GM21723 (cell line): ENCODE measurements around the gene GET4.

Source experiments
- ATAC-seq: cut with Tn5 transposase; IDR thresholded peaks from one replicate; pipeline ENCODE4 v1.9.1; 2021; ENCODE audit warnings: mild to moderate bottlenecking, moderate library complexity; ENCODE audit not compliant: unreplicated experiment

Gene GET4

GRCh38 chr7:876077-876971 lies at the start of gene GET4:
TSS of gene GET4 (plus strand) at chr7:876554. CDS start at chr7:876646, 92 bp downstream.
- peak; percentile 74 for ATAC-seq

GRCh38 chr7:828793-829561 lies 47.4 kb upstream of the GET4 start:
- ATAC-seq: no peak

- no peak for ATAC-seq
Observed at GRCh38 chr7:830069-830468, 46.3 kb upstream of the GET4 start.

GRCh38 chr7:831596-832166 lies 44.7 kb upstream of the GET4 start:
- peak; percentile 65 for ATAC-seq

GRCh38 chr7:832167-832967 lies 44.0 kb upstream of the GET4 start, which contains the start of gene SUN1:
TSS of gene SUN1 (plus strand) at chr7:832476. CDS start at chr7:832525, 49 bp downstream.
- peak; percentile 60 for ATAC-seq

- ATAC-seq: no peak
Observed at GRCh38 chr7:832968-833424, 43.4 kb upstream of the GET4 start.

- no peak for ATAC-seq
Observed at GRCh38 chr7:833601-834258, 42.6 kb upstream of the GET4 start.

- no peak for ATAC-seq
Observed at GRCh38 chr7:834277-834676, 42.1 kb upstream of the GET4 start.

GRCh38 chr7:835021-835420 lies 41.3 kb upstream of the GET4 start:
- no peak for ATAC-seq

- ATAC-seq: no peak
Observed at GRCh38 chr7:835485-836401, 40.6 kb upstream of the GET4 start.

- no peak for ATAC-seq
Observed at GRCh38 chr7:836429-836828, 39.9 kb upstream of the GET4 start.

- ATAC-seq: no peak
Observed at GRCh38 chr7:837001-837400, 39.4 kb upstream of the GET4 start.

- ATAC-seq: no peak
Observed at GRCh38 chr7:840001-840600, 36.3 kb upstream of the GET4 start.

GRCh38 chr7:841943-842342 lies 34.4 kb upstream of the GET4 start:
- no peak for ATAC-seq

GRCh38 chr7:842431-843031 lies 33.8 kb upstream of the GET4 start:
- ATAC-seq: no peak

GRCh38 chr7:843230-843629 lies 33.1 kb upstream of the GET4 start:
- ATAC-seq: no peak

- ATAC-seq: no peak
Observed at GRCh38 chr7:844043-844442, 32.3 kb upstream of the GET4 start.

GRCh38 chr7:844514-844913 lies 31.8 kb upstream of the GET4 start:
- ATAC-seq: no peak
